RCC 7860 (cell line): ENCODE results near the gene CACNA1G.

Experiments used
- DNase-seq: peaks from one replicate; pipeline ENCODE4 v3.0.0-alpha.2; 2015; ENCODE audit warnings: low spot score
- FAIRE-seq: peaks from 2 replicates; lab custom pipeline; 2012; peaks lifted over from hg19 to GRCh38; lab: Jason Lieb, UNC

CACNA1G gene

DNA sequence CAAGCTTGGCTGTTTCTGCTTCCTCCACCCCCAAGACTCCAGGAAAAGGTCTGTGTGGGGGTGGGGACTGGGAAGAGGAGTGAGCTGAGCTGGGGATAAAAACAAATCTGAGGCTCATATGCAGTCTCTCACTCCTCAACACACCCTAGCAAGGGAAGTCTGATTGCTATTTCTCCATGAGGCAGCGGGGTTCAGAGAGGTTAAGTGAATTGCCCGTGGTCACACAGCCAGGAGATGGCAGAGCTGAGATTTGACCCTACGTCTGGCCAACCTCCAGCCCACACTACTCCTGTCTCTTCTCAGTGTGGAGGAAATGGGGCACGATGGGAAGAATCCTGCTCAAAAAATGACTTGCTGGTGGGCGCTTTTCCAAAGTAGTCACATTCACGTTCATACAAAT is 69.4 kb downstream of the CACNA1G start:
- FAIRE-seq (no peak), DNase-seq (no peak)

DNA sequence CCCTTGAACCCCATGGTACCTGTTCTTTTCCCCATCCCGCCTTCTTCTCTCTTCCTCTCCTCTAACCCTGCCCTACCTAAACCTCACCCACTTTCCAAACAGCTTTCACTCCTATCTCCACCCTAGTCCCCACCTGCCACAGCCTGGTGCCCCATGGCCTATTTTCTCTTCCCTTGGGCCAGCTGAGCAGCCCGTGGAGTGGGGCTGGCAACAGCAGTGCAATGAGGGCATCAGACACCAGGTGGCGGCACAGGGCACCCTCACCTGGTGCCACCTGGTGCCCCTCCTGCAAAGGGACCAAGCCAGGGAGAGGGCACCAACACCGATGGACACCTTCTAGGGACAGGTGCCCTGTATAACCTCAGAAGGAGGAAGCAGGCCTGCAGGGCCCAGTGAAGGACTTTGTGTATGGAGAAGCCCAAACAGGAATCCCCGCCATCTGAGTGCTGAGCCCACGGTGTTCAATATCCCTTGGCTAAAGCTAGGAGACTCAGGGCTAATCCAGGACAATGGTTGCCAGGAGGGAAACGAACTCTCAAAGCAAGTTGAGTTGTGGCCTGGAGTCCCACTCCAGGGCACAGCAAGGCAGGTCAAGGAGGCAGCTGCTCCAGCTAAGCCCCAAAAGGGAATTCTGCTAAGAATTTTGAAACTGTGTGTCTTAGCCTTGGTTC is 70.1 kb downstream of the CACNA1G start:
- DNase-seq (peak; percentile 18), FAIRE-seq (no peak)

DNA sequence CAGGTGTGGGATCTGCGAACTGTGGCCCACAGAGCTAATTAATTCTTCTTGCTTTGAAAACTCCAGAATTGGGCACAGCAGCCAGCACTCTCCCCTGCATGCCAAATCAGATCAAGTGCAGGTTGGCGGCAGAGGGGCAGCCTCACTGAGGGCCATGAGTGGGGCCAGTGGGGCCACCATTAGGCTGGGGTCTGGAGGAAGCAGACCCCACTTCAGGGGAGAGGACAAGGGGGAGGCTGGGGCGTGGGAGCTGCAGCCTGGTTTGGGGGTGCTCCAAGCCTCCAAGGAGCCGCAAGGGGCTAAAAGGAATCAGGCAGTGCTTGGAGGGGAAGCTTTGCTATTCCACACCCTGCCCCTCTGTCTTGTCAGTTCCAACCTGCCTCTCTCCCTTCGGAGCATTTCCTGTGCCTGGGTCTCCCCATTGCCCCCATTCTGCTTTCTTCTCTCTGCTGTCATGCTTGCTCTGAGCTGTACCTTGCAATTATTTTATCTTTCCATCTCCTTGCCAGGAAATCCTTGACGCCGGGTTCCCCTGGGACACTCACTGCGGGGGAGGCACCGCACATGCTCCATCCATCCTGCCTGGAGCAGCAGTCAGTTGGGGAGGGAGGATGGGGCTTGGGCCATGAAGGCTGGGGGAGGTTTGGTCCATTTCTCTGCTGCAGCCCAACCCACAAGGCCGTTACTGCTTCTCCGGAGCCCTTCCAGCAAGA is 70.8 kb downstream of the CACNA1G start:
- DNase-seq (peak; percentile 49), FAIRE-seq (no peak)

DNA sequence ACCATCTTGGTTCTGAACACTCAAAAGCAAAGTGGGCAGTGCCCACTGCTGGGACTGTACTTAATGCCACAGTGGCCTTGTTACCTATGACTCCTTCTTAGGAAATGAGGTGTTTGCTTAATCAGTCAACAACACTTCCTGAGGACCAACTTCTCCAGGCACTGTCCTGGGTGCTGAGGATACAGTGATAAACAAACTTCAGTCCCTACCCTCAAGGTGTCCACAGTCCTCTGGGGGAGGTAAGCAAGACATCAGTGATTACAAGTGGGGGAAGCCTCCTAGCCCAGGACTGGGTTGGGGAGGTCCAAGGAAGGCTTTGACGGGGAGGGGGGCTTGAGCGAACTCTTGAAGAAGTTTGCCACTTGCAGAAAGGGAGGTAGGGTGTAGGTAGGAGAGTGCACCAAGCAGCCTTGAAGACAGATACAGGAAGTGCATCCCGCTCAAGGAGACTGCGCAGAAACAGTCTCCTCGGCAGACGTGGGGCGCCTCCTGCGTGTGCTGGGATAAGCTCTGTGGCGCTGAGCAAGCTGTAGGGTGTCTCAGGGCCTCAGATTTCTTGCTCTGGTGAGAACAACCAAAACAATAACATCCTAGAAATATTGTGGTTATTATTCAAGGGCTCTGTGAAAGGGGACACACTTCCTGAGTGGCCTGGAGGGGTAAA is 71.5 kb downstream of the CACNA1G start:
- DNase-seq, result peak; percentile 43
- FAIRE-seq, result no peak

GRCh38 chr17:50632637-50633036 is 72.1 kb downstream of the CACNA1G start:
- DNase-seq, result no peak

GRCh38 chr17:50633683-50634082 is 73.2 kb downstream of the CACNA1G start:
- no peak for DNase-seq
- FAIRE-seq, result no peak

More at GRCh38 chr17:50632637-50633036, 72.1 kb downstream of the CACNA1G start:
- FAIRE-seq, result no peak

- FAIRE-seq (no peak), DNase-seq (no peak)
Observed at GRCh38 chr17:50634224-50634914, 73.9 kb downstream of the CACNA1G start, which contains the start of gene ABCC3. Gene ABCC3, plus strand, starts transcription at chr17:50634881. Its CDS starts 56 bp downstream, at chr17:50634937.

DNA sequence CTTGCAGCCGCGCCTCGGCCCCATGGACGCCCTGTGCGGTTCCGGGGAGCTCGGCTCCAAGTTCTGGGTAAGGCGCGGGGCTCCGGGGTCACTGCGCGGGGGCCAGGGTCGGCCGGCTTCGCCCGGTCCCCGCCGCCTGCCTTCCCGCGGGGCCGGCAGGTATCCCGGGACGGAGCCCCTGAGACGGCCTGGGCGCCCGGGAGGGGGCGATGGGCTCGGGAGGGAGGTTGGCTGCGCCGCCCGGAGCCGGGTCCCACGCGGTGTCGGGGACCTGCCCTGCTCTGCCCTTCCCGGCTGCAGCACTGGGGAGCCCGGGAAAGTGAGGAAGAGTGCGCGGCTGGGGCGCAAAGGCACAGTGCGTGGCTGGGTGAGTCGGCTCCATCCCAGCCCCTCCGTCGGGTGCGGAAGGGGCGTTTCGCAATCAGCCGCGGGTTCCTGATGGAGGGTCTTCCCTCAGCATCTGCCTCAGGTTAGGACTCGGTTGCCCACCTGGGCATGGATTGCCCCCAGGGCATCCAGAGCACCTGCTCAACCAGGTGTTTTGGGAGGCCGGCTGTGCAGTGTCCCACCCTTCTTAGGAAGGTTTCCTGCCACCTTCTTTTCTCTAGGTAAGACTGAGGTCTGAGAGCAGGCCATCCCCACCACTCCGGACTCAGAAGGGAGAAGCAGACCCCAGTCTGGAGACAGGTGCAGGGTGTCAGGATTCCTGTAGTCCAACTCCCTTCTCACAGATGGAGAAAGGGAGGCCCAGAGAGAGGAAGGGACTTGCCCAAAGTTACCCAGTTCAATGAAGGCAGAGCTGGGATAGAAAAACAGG is 74.6 kb downstream of the CACNA1G start:
- DNase-seq, result no peak

GRCh38 chr17:50635732-50635981 is 75.1 kb downstream of the CACNA1G start:
- DNase-seq, result no peak
- no peak for FAIRE-seq

More for the DNA sequence above, 74.6 kb downstream of the CACNA1G start:
- no peak for FAIRE-seq

DNA sequence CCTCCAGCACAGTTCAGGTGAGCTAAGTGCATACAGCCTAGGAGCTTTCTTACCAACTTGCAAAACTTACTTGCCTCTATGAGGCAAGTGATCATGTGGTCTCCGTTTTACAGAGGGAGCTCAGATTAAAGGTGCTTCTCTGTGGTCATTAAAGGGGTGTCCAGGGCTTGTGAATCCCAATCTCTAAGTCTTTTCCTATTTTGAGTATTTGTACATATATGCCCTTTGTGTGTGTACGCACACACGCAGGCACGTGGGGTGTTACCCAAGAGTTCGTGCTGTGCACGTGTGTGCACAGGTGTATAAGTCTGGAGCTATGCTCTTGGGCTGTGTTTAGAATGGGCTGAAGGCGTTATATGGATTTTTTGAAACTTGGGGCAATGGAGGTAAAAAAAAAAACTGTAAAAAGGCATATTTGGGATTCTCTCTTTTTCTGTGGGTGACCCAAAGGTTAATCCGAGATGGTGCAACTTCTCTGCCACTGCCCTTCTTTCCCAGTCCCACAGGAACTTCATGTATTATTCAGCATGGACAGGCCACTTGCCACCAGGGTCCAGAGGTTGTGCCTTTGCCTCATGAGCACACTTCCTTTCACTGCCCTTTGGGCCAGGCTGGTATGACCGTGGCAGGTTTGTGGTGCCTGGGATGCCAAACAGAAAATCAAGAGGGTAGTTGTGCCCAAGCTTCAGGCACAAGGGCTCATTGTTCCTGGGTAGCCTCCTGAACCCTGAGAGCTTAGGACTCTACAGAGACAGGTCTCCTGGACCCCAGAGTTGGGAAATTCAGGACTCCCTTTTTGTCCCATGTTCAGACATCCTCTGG is 75.7 kb downstream of the CACNA1G start:
- FAIRE-seq, result no peak
- DNase-seq, result no peak

DNA sequence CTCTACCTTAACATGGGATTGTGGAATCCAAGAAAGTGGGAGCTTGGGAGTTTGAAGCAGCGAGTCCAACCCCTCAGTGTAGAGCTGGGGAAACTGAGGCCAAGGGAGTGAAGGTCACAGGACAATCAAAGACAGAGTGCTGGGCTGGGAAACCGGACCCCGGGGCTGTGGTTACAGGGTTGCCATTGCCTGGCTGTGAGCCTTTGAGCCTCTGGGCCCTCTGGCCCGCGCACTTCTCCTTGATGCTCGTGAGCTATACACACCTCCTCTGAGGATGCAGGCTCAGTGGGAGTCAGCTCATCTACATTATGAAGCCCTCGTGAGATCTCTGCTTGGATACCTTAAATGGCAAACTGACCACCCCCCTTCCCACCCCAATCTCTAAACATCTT is 76.3 kb downstream of the CACNA1G start:
- no peak for DNase-seq
- FAIRE-seq, result no peak

GRCh38 chr17:50637829-50638605 is 77.5 kb downstream of the CACNA1G start:
- no peak for DNase-seq
- FAIRE-seq, result no peak

GRCh38 chr17:50638606-50638965 is 78.1 kb downstream of the CACNA1G start:
- FAIRE-seq, result no peak
- DNase-seq, result no peak

- peak; percentile 91 for FAIRE-seq
- peak; percentile 99 for DNase-seq
Observed at GRCh38 chr17:50638966-50639713, 78.6 kb downstream of the CACNA1G start.

GRCh38 chr17:50640686-50641351 is 80.3 kb downstream of the CACNA1G start:
- DNase-seq (peak; percentile 87), FAIRE-seq (peak; percentile 59)

DNA sequence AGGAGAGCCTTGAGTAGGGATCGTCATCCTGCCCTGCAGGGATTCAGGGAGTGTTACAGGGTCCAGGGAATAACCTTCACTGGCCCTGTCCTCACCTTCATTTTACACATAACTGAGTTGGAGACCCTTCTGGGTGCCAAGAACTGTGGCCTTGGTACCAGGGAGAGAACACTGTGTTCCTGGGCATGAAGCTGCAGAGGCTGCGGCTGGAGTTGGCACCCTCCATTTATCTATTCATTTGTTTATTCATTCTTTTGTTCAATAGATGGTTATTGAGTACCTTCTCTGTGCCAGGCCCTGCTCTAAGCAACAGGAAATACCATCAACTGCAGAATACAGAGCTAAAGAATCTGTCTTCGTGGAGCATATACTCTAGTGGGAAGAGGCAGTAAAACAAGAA is 80.8 kb downstream of the CACNA1G start:
- DNase-seq, result no peak
- no peak for FAIRE-seq

DNA sequence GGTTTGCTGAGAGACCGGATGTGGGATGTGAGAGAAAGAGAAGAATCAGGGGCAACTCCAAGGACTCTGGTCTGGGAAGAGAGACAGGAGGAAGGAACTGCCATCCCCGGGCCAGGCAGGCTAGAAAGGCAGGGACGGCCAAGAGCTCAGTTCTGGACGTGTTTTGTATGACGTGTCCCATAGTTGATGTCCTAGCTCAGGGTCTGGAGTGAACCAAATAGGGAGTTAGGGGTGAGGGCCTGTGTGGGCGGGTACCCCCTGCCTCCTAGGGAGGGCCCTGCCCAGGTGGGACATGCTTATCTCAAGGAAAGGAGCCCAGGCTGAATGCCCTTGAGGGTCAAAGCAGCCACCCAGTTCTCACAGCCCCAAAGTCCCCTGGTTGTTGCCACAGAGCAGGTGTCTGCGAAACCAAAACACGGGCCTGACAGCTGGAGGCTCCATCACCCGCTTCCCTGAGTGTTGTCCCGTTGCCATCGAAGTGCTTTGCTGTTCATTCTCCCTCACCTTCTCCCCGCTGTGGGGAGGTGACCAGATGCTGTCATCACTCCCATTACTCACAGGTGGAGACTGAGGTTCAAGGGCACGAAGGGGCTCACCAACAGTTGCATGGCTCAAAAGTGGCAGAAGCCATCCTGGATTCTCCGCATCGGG is 81.7 kb downstream of the CACNA1G start:
- DNase-seq (no peak), FAIRE-seq (no peak)
